Fibroblast of the conjunctiva (primary cell): ENCODE data around the gene PARP6.
A peak's percentile ranks its signal among the peaks of the same experiment; 100 is the strongest.

Source experiments
- DNase-seq: peaks from one replicate; pipeline ENCODE4 v3.0.0-alpha.2; 2010; ENCODE audit warnings: low read depth

The PARP6 gene

DNA sequence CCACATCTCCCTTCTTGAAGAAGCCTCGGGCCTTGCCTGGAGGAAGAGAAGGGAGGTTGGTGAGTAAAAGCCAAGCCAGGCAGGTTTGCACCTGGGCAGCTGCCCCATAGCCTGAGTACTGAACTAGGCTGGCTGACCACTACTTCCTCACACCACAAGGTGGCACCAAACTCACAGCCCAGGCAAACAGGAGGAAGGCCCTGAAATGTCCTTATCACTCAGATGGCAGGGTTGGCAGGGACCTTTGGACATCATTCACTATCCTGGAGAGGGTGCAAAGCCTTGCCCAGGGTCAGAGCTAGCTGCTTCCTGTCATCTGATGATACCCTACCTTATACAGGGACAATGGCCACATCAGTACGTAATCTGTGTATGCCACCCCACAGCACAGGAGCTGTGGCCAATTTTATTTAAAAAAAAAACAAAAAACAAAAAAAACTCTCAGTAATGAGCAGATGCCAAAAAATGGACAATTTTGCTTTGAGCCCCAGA is 72.6 kb downstream of the PARP6 start:
- DNase-seq = peak; percentile 66

DNA sequence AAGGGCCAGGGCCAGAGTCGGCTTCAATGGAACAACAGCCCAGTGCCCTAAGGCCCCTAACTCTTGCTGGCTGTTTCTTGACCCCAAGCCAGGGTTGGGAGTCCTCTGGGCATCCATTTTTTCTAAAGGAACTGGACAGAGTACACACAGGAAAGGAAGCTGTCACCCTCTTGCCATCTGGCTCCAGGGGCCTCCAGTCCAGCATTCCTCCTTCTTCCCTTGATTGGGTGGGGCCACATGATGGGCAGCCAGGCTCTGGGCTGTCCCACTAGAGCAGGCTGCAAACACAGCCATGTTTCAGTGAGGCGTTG is 73.2 kb downstream of the PARP6 start:
- DNase-seq = no peak

DNA sequence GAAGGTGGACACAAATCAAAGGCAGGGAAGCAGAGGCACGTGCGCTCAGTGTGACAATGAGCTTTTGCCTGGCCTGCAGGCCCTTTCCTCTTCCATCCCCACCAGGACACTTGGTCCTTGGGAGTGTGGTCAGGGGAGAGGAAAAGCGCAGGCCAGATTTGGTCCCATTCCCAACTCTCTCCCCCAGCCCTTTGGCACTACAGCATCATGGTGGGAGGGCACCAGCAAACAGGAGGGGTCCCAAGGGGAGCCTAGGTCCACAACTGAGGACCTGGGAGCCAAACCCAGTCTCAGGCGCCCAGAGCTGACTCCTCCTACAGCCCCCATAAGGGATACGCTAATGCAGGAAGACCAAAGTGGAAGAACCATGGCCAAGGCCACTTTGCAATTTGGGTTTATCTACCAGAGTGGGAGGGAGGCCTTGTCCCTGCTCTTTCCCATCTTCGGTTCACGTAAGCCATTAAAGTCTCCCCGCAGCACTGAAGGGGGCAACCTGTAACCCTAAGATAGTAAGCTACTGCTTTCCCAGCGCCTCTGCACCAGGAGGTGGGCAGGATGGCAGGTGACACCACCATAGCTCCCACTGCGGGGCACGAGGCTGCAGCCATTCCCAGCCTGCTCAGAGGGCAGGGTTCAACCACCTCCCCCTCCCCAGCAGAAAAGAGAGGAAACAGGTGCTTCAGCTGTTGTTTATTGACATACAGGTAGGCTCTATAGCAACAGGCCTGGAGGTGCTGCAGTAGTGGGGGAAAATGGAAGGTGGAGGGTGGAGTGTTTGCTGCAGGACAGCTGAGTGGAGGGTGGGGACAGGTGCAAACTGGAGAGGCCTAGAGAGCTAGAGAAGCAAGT is 73.8 kb downstream of the PARP6 start:
- no peak for DNase-seq

DNA sequence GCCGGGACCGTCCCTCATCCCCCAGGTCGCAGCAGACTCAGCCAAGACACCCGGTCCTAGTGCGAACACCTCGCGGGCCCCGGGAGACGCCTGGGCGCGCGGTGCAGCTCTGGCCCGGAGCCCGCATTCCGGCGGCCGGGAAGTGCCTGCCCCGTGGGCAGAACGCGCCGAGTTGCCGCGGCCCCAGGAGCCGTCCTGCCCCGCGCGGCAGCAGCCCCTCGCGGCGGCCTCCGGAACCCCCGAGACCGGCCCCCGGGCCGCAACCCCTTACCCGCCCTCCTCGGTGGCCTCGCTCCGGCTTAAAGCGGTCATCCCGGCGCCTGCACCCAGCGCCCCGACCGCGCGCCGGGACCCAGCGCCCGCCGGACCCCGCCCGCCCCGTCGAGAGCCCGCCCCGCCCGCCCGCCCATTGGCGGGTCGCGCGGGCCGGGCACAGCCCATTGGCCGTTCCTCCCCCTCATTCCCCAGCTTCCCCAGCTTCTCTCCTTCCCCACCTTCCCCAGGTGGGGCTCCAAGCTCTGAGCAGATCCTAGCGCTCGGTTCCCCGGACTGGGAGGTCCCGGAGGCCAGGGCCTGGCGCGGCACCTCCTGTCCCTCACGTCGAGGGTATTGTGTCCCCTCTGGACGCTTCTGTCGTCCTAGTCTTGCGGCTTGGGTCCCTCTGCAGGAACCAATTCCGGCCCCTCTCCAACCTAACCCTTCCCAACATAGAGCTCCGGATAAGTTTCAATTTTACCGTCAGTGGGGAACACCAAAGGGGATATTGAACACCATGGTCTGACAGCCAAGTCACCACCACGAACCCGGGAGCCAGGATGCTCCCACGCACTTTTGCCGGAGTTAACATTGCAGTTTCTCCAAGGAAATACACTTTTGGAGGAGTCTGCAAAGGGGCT is 74.6 kb downstream of the PARP6 start, which contains the start of gene GRAMD2A:
TSS of gene GRAMD2A (minus strand) at position 328 of the 896 bp plus-strand sequence.
- DNase-seq = no peak

DNA sequence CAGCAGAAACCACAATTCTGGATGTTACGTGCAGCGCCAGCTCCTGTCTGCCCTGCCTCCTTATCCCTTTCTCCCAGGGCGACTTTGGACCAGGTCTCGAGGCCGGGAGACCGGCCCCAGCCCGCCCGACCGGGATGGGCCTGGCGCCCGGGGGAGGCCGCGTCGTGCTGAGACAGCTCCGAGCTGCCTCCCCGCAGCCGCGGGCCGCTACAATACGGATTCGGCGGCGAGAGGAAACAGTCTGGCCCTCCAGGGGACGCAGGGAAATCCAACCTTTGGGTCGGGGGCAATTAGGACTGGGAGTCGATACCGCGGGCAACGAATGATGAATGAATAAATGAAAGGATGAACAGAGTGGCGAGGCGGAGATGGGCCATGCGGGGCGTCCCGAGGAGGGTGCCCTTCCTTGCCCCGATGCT is 75.3 kb downstream of the PARP6 start:
- DNase-seq = no peak

DNA sequence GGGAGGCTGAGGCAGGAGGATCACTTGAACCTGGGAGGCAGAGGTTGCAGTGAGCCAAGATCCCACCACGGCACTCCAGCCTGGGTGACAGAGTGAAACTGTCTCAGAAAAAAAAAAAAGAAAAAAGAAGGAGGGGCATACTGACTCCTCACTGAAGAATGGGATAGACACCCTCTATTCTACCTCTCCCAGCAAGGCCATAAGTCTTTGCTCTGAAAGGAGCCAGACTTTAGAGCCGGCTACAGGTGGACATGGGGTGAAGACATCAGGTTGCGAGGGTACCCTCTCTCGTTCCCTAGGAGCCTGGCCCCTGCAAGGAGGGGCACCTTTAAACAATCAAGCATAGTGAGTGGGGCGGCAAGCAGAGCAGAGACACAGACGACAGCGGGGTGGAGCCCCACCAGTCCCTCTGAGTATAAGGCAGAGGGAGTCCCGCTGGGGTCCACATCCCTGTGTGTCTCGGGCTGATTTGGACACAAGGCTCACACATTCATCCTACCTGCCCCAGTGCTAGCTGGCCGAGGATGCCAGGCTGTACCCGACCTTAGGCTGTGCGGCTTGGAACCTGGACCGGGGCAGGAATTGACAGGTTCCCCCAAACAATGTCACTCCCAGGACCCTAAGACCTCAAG is 75.8 kb downstream of the PARP6 start:
- DNase-seq = no peak

DNA sequence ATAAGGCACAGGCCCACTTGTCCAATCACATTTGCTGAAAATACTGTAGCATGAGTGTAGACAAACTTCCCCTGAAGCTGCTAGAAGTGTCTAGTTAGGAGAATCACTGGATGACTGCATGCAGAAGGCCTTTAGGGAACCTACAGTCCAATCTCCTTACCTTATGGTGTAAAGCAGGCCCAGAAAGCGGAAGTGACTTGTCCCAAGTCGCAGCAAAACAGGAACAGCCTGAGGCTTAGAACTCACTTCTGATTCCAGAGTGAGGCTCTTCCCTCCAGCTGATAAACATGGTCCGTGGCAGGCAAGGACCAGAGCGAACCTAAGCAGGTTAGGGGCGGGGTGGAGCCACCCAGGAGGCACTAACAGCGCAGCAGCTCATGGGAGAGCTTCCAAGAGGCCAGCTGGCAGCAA is 77.2 kb downstream of the PARP6 start:
- DNase-seq = no peak

DNA sequence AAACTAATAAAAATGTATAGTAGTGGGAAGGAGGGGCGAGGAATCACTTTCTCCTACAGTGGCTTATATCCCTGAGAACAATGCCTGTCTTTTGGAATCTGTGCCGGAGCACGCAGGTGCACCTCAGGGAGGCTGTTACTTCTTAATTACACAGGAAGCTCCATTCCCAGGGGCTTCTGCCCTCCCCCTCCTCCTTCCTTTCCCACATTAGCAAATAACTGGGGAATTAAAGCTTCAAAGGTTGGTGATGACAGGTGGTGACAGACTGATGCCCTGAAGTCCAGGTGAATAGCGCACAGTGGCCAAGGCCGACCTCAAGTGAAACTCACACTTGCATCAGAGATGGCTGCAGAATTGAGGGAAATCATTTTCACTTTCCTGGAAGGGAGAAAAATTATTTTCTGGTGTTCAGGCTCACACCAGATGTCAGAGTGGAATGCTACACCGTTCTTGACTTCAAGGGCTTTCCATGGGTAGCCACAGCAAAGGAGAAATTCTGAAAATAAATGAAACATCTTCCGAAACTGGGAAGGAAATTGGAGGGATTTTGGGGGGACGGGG is 78.4 kb downstream of the PARP6 start:
- no peak for DNase-seq

DNA sequence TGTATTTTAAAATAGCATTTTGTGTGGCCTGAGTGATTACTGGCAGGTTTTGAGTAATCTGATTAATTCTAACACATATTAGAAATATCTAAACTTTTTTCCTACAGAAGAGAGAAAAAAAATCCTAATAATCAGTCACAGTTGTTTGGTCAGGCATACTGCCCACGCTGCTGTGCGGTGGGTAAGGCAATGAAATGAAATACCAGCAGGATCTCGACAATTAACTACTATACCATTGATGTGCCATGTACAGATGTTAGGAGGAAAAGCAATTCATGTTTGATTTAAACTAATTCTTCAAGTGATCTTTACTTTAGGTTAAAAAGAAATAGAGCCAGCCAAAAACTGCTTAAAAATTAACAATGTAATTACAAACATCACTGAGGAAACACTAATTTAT is 79.9 kb downstream of the PARP6 start:
- no peak for DNase-seq
